GM19238 (cell line): ENCODE data around the gene RFX7.

Experiments used
- DNase-seq: peaks from one replicate; pipeline ENCODE4 v3.0.0; 2011; ENCODE audit warnings: low spot score; ENCODE audit not compliant: insufficient read length

The RFX7 gene

GRCh38 chr15:56244038-56244810, 545 bp upstream of the RFX7 start:
- DNase-seq: no peak

GRCh38 chr15:56242576-56243162, 1.0 kb downstream of the RFX7 start:
- DNase-seq: no peak

GRCh38 chr15:56241374-56242105, 2.1 kb downstream of the RFX7 start:
- DNase-seq: no peak

- no peak for DNase-seq
Observed at GRCh38 chr15:56240390-56240789, 3.3 kb downstream of the RFX7 start.

- DNase-seq: no peak
Observed at GRCh38 chr15:56236197-56236596, 7.5 kb downstream of the RFX7 start.

GRCh38 chr15:56234804-56235203, 8.9 kb downstream of the RFX7 start:
- no peak for DNase-seq

GRCh38 chr15:56233549-56233948, 10.1 kb downstream of the RFX7 start:
- DNase-seq: no peak

GRCh38 chr15:56232058-56232457, 11.6 kb downstream of the RFX7 start:
- no peak for DNase-seq

GRCh38 chr15:56228854-56229253, 14.8 kb downstream of the RFX7 start:
- no peak for DNase-seq

- DNase-seq: no peak
Observed at GRCh38 chr15:56228352-56228751, 15.3 kb downstream of the RFX7 start.

GRCh38 chr15:56227780-56228179, 15.9 kb downstream of the RFX7 start:
- no peak for DNase-seq

GRCh38 chr15:56227306-56227705, 16.4 kb downstream of the RFX7 start:
- DNase-seq: no peak

- no peak for DNase-seq
Observed at GRCh38 chr15:56225520-56225919, 18.2 kb downstream of the RFX7 start.

- no peak for DNase-seq
Observed at GRCh38 chr15:56222302-56222701, 21.4 kb downstream of the RFX7 start.

GRCh38 chr15:56217341-56217740, 26.3 kb downstream of the RFX7 start:
- no peak for DNase-seq

GRCh38 chr15:56215769-56216168, 27.9 kb downstream of the RFX7 start:
- DNase-seq: no peak

GRCh38 chr15:56211960-56212550, 31.6 kb downstream of the RFX7 start:
- DNase-seq: no peak

- no peak for DNase-seq
Observed at GRCh38 chr15:56211064-56211463, 32.6 kb downstream of the RFX7 start.

GRCh38 chr15:56208641-56209155, 35.0 kb downstream of the RFX7 start:
- no peak for DNase-seq

- no peak for DNase-seq
Observed at GRCh38 chr15:56208185-56208584, 35.5 kb downstream of the RFX7 start.

GRCh38 chr15:56207711-56208110, 36.0 kb downstream of the RFX7 start:
- DNase-seq: no peak

GRCh38 chr15:56207092-56207491, 36.6 kb downstream of the RFX7 start:
- peak; percentile 6 for DNase-seq
